Fibroblast of lung (primary cell): ENCODE measurements around the gene CFLAR. TPM values are rescaled to one million over a fixed set of nuclear protein-coding genes. Genes with fewer than 3 reads are reported as not detected.

Experiments
- DNase-seq, 2 donors: peaks; one replicate each; pipeline versions ENCODE4 v3.0.0 to v3.0.0-alpha.2; 2010; ENCODE audit warnings: low read depth in 2 of 2
- H2AFZ ChIP-seq: 2 replicates; pipeline ENCODE4 v1.5.1; 2012; ENCODE audit warnings: low read length, control low read depth, inconsistent platforms
- H3K27ac ChIP-seq: 2 replicates; pipeline ENCODE4 v1.5.1; 2011; ENCODE audit warnings: low read length, control low read depth; ENCODE audit not compliant: insufficient read depth
- H3K27me3 ChIP-seq: 2 replicates; pipeline ENCODE4 v1.5.1; 2011; ENCODE audit warnings: mild to moderate bottlenecking, low read length; ENCODE audit not compliant: control insufficient read depth, insufficient read depth
- H3K36me3 ChIP-seq: 2 replicates; pipeline ENCODE4 v1.5.1; 2011; ENCODE audit warnings: low read length; ENCODE audit not compliant: control insufficient read depth, insufficient read depth
- H3K4me1 ChIP-seq: 2 replicates; pipeline ENCODE4 v1.5.1; 2011; ENCODE audit warnings: low read length; ENCODE audit not compliant: control insufficient read depth, insufficient read depth; ENCODE audit errors: extremely low read depth
- H3K4me2 ChIP-seq: 2 replicates; pipeline ENCODE4 v1.5.1; 2011; ENCODE audit warnings: low read length, control low read depth; ENCODE audit not compliant: insufficient read depth; ENCODE audit errors: extremely low read depth
- H3K4me3 ChIP-seq, 4 experiments: fragments of 200-600 bp in 1 of 4; sonication (generic) in 1 of 4; replicated peaks in 1 of 4; 2 replicates each; pipeline ENCODE4 v1.5.1; 2011 to 2016; ENCODE audit warnings: low read length in 4 of 4, low read depth in 3 of 4, mild to moderate bottlenecking in 3 of 4, control low read depth in 2 of 4, inconsistent platforms in 1 of 4, mixed read lengths in 1 of 4; ENCODE audit not compliant: insufficient read depth in 1 of 4; ENCODE audit errors: control extremely low read depth in 1 of 4
- H3K79me2 ChIP-seq: 2 replicates; pipeline ENCODE4 v1.5.1; 2012; ENCODE audit warnings: mild to moderate bottlenecking, low read length, inconsistent platforms; ENCODE audit not compliant: control insufficient read depth, insufficient read depth
- H3K9ac ChIP-seq: 2 replicates; pipeline ENCODE4 v1.5.1; 2011; ENCODE audit warnings: mild to moderate bottlenecking, low read length, control low read depth; ENCODE audit not compliant: insufficient read depth
- H3K9me3 ChIP-seq: 2 replicates; pipeline ENCODE4 v1.5.1; 2012; ENCODE audit warnings: low read depth, low read length; ENCODE audit not compliant: control insufficient read depth, insufficient read depth
- H4K20me1 ChIP-seq: 2 replicates; pipeline ENCODE4 v1.5.1; 2011; ENCODE audit warnings: low read length; ENCODE audit not compliant: control insufficient read depth, insufficient read depth; ENCODE audit errors: extremely low read depth
- EZH2 ChIP-seq: IDR thresholded peaks from 2 replicates; pipeline ENCODE4 v1.5.1; 2012; ENCODE audit warnings: low read length, control low read depth, mild to moderate bottlenecking; ENCODE audit errors: missing control alignments
- polyA minus RNA-seq: library from RNA; depleted of rRNA, polyadenylated mRNA; stranded (reverse); fragments of >200 nt; gene quantifications from 2 replicates; pipeline ENCODE4 v1.2.3, GENCODE V29; 2011; ENCODE audit warnings: low replicate concordance
- polyA plus RNA-seq, 2 donors: library from polyadenylated mRNA; depleted of rRNA in 1 of 2; stranded (reverse) in 1 of 2; unstranded in 1 of 2; fragments of >200 nt; gene quantifications; 2 replicates each; pipeline ENCODE4 v1.2.1, GENCODE V29; 2011 to 2012; ENCODE audit warnings: missing spikeins in 1 of 2
- total RNA-seq: library from RNA; depleted of rRNA; stranded (reverse); fragments of >200 nt; gene quantifications from 2 replicates; pipeline ENCODE4 v1.2.1, GENCODE V29; 2014
- TF ChIP-seq, protein P1 (sequence below), 2 donors: IDR thresholded peaks in 1 of 2; conservative IDR thresholded peaks in 1 of 2; 1 replicate in 1 of 2; 2 replicates in 1 of 2; pipeline ENCODE4 v1.5.1; 2011 to 2012; ENCODE audit warnings: low read length in 2 of 2, control low read depth in 1 of 2, inconsistent platforms in 1 of 2, low read depth in 1 of 2, mild to moderate bottlenecking in 1 of 2

Gene CFLAR
- total RNA-seq (80.4 and 86.5 TPM in 2 replicates), polyA plus RNA-seq (24.9 and 39.3 TPM in 2 replicates), polyA minus RNA-seq (46.1 and 77.7 TPM in 2 replicates)
- 18.4 and 31.1 TPM in 2 replicates for polyA plus RNA-seq (2012)

DNA sequence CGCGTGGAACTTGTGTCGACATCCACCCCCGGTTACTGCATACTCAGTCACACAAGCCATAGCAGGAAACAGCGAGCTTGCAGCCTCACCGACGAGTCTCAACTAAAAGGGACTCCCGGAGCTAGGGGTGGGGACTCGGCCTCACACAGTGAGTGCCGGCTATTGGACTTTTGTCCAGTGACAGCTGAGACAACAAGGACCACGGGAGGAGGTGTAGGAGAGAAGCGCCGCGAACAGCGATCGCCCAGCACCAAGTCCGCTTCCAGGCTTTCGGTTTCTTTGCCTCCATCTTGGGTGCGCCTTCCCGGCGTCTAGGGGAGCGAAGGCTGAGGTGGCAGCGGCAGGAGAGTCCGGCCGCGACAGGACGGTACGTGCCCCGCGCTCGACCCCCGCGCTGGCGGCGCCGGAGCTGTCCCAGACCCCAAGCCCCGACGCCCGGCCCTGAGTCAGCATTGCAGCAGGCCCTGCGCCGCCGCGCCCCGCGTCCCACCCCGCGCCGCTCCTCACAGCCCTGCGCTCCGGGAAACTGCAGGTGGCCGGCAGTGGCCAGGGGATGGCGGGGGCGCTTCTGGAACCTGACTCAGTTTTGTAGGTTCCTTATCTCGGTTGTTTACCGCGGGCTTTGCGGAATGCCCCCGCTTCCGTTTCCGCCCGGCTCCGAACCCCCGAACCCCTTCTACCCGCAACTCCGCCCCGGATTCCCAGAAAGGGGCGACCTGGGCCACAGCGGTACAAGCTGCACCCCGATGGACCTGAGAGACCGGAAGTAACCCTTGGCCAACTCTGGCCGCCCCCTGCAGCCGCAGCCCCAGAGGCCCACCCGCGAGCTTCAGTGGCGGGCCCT, at the start of gene CFLAR:
Gene CFLAR (plus strand): TSS at position 50 of the 844 bp plus-strand sequence. CDS start 13,702 bp downstream, outside the sequence.
- peak within 1 kb of the TSS; percentile 12 for H2AFZ ChIP-seq
- H3K9ac ChIP-seq, result peak within 1 kb of the TSS; percentile 99
- H3K9me3 ChIP-seq, result no peaks in the 10 kb centered on the region
- H3K27ac ChIP-seq, result peak within 1 kb of the TSS; percentile 95
- TF ChIP-seq, protein P1, sequence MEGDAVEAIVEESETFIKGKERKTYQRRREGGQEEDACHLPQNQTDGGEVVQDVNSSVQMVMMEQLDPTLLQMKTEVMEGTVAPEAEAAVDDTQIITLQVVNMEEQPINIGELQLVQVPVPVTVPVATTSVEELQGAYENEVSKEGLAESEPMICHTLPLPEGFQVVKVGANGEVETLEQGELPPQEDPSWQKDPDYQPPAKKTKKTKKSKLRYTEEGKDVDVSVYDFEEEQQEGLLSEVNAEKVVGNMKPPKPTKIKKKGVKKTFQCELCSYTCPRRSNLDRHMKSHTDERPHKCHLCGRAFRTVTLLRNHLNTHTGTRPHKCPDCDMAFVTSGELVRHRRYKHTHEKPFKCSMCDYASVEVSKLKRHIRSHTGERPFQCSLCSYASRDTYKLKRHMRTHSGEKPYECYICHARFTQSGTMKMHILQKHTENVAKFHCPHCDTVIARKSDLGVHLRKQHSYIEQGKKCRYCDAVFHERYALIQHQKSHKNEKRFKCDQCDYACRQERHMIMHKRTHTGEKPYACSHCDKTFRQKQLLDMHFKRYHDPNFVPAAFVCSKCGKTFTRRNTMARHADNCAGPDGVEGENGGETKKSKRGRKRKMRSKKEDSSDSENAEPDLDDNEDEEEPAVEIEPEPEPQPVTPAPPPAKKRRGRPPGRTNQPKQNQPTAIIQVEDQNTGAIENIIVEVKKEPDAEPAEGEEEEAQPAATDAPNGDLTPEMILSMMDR (conservative IDR thresholded peaks at IDR 0.05 in 1 of 2, IDR thresholded peaks at IDR 0.05 in 1 of 2; ENCODE audit: low read depth in 1 of 2, low read length in 2 of 2), result no peak
- no peak for TF ChIP-seq EZH2
- H3K36me3 ChIP-seq, result no peaks in the 10 kb centered on the region
- DNase-seq, result peak; percentile 77 to 81
- H3K79me2 ChIP-seq, result peaks cover 34% of the 10 kb centered on the region
- H3K27me3 ChIP-seq, result no peaks in the 10 kb centered on the region
- no peaks in the 10 kb centered on the region for H4K20me1 ChIP-seq
- H3K4me3 ChIP-seq, result peak within 1 kb of the TSS; percentile 60 to 79 (median 66)
- peaks cover 2% of the 10 kb centered on the region for H3K4me1 ChIP-seq
- H3K4me2 ChIP-seq, result peak within 1 kb of the TSS; percentile 86

DNA sequence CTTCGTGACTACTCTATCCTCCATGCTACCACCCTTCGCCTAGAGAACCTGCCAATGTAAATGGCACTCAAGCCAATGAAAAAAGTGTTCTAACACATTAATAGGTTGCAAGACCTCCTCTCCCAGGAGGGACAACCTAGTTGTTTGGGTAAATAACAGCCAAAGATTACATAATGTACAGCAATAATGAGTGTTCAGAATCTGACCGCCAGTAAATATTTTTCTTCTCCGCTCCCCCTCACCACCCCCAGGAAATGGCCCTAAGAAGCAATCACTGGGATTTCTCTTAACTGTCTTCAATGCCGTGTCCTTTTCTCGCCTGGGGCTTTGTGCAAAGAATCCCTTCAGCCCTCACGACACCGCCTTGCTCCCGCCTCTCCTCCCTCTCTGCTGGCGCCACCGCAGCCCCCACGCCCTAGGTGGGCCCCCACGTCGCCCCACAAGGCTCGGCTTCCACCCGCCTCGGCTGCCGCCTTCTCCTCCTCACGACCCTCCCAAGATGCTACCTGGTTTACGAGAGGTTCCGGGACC, 45.0 kb upstream of the CFLAR start:
- H2AFZ ChIP-seq, result peak overlapping the region; percentile 75
- peak overlapping the region; percentile 77 for H3K27ac ChIP-seq
- H3K4me3 ChIP-seq, result peak overlapping the region; percentile 52 to 100 (median 80)
- TF ChIP-seq, protein P1 (conservative IDR thresholded peaks at IDR 0.05 in 1 of 2, IDR thresholded peaks at IDR 0.05 in 1 of 2; ENCODE audit: low read depth in 1 of 2, low read length in 2 of 2), result no peak
- TF ChIP-seq EZH2, result no peak
- H3K36me3 ChIP-seq, result no peaks in the 10 kb centered on the region
- peaks cover 68% of the 10 kb centered on the region for H3K79me2 ChIP-seq
- H3K4me2 ChIP-seq, result peak overlapping the region; percentile 95
- no peaks in the 10 kb centered on the region for H3K4me1 ChIP-seq
- no peaks in the 10 kb centered on the region for H3K27me3 ChIP-seq
- no peaks in the 10 kb centered on the region for H3K9me3 ChIP-seq
- peak in 1 of 2 donors; percentile 10 for DNase-seq
- H3K9ac ChIP-seq, result peak overlapping the region; percentile 65
- no peaks in the 10 kb centered on the region for H4K20me1 ChIP-seq

DNA sequence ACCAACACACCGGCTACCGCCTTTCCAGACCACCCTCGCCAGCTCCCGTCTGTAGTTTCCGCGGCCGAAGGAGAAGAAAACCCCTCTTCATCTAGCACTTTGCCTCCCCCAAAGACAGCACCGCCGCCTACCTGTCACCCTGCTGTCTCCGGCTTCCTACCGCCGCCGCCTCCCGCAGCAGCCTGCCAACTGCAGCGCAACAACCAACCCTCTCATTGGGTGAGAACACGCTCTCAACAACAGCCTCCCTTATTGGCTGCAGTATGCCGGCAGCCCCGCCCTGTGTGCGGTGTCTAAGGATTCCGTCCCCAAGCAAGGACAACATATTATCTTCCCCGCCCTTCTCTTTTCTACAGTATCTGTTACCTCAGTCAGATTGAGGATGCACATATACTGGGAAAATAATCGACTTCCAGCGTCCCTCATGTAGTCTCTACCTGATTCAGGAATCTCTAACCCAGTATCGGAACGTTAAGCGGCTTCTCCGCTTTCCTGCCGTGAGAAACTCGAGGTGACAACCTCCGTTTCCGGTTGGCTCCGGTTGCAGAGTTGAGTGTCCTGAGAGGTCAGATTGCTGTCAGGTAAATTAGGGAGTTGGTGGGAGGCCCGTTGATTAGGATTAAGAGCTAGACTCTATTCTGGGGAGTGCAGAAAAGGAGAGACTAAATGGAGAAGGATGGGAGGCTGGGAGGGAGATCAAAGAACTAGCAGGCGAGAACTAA, 44.3 kb upstream of the CFLAR start, which contains the start of the genes HYCC2 and NDUFB3:
Gene HYCC2 (minus strand): TSS at position 193 of the 722 bp plus-strand sequence. CDS start 47,662 bp downstream, outside the sequence.
Gene NDUFB3 (plus strand): TSS at position 523 of the 722 bp plus-strand sequence. CDS start 6,882 bp downstream, outside the sequence.
- no peaks in the 10 kb centered on the region for H3K27me3 ChIP-seq
- H3K36me3 ChIP-seq, result no peaks in the 10 kb centered on the region
- no peaks in the 10 kb centered on the region for H4K20me1 ChIP-seq
- H2AFZ ChIP-seq, result peak within 1 kb of the TSS; percentile 75
- peak within 1 kb of the TSS; percentile 52 to 100 (median 80) for H3K4me3 ChIP-seq
- H3K27ac ChIP-seq, result peak within 1 kb of the TSS; percentile 77
- H3K9ac ChIP-seq, result peak within 1 kb of the TSS; percentile 65
- peaks cover 65% of the 10 kb centered on the region for H3K79me2 ChIP-seq
- TF ChIP-seq, protein P1 (conservative IDR thresholded peaks at IDR 0.05 in 1 of 2, IDR thresholded peaks at IDR 0.05 in 1 of 2; ENCODE audit: low read depth in 1 of 2, low read length in 2 of 2), result peak; percentile 2 to 30
- no peak for TF ChIP-seq EZH2
- H3K4me1 ChIP-seq, result no peaks in the 10 kb centered on the region
- no peaks in the 10 kb centered on the region for H3K9me3 ChIP-seq
- DNase-seq, result peak; percentile 91 to 96
- peak within 1 kb of the TSS; percentile 95 for H3K4me2 ChIP-seq
